Neural crest cell (in vitro differentiated cells): ENCODE data around the gene BEND2. TPM values are rescaled to one million over a fixed set of nuclear protein-coding genes. Genes with fewer than 3 reads are reported as not detected.

Source experiments
- DNase-seq: peaks from one replicate; pipeline ENCODE4 v3.0.0; 2021; ENCODE audit warnings: low read depth, mixed read lengths, low spot score
- H3K27ac Mint-ChIP-seq: one replicate; pipeline ENCODE4 v1.8.0; 2021; ENCODE audit warnings: mild to moderate bottlenecking, mixed read lengths; ENCODE audit not compliant: unreplicated experiment
- H3K27me3 Mint-ChIP-seq: 2 replicates; pipeline ENCODE4 v1.8.0; 2021; ENCODE audit warnings: low read depth, mild to moderate bottlenecking, mixed read lengths
- H3K36me3 Mint-ChIP-seq: 2 replicates; pipeline ENCODE4 v1.8.0; 2021; ENCODE audit warnings: low read depth, mild to moderate bottlenecking, mixed read lengths
- H3K4me1 Mint-ChIP-seq: 2 replicates; pipeline ENCODE4 v1.8.0; 2021; ENCODE audit warnings: mixed read lengths
- H3K4me3 Mint-ChIP-seq: one replicate; pipeline ENCODE4 v1.8.0; 2021; ENCODE audit warnings: mild to moderate bottlenecking, mixed read lengths
- H3K9me3 Mint-ChIP-seq: 2 replicates; pipeline ENCODE4 v1.8.0; 2021; ENCODE audit warnings: mixed read lengths
- CTCF ChIP-seq: fragments of 200-600 bp; sonication (generic); conservative IDR thresholded peaks from 2 replicates; pipeline ENCODE4 v1.5.0; 2021; ENCODE audit warnings: antibody characterized with exemption, mild to moderate bottlenecking
- total RNA-seq: library from RNA; stranded (reverse); gene quantifications from 2 replicates; pipeline ENCODE4 v1.2.1, GENCODE V29; 2021

Gene BEND2
- total RNA-seq, 1 donor from 2014 or later: not detected

GRCh38 chrX:18174209-18174608 is 46.5 kb downstream of the BEND2 start:
- peaks cover 10% of the 10 kb centered on the region for H3K4me1 Mint-ChIP-seq
- no peaks in the 10 kb centered on the region for H3K9me3 Mint-ChIP-seq
- TF ChIP-seq CTCF: no peak
- no peaks in the 10 kb centered on the region for H3K27me3 Mint-ChIP-seq
- H3K36me3 Mint-ChIP-seq: no peaks in the 10 kb centered on the region
- no peak overlapping the region for H3K27ac Mint-ChIP-seq
- DNase-seq: no peak
- no peak overlapping the region for H3K4me3 Mint-ChIP-seq

GRCh38 chrX:18173494-18174180 is 47.0 kb downstream of the BEND2 start:
- no peak for TF ChIP-seq CTCF
- H3K36me3 Mint-ChIP-seq: no peaks in the 10 kb centered on the region
- no peaks in the 10 kb centered on the region for H3K27me3 Mint-ChIP-seq
- H3K4me1 Mint-ChIP-seq: peaks cover 10% of the 10 kb centered on the region
- H3K9me3 Mint-ChIP-seq: no peaks in the 10 kb centered on the region
- DNase-seq: no peak
- no peak overlapping the region for H3K4me3 Mint-ChIP-seq
- H3K27ac Mint-ChIP-seq: no peak overlapping the region

GRCh38 chrX:18172970-18173369 is 47.7 kb downstream of the BEND2 start:
- Mint-ChIP-seq H3K27me3 (no peaks in the 10 kb centered on the region), H3K9me3 (no peaks in the 10 kb centered on the region), H3K4me1 (peaks cover 10% of the 10 kb centered on the region), H3K27ac (no peak overlapping the region), H3K4me3 (no peak overlapping the region), H3K36me3 (no peaks in the 10 kb centered on the region)
- TF ChIP-seq CTCF: no peak
- DNase-seq: no peak

GRCh38 chrX:18170910-18171309 is 49.8 kb downstream of the BEND2 start:
- no peaks in the 10 kb centered on the region for H3K9me3 Mint-ChIP-seq
- H3K4me3 Mint-ChIP-seq: no peak overlapping the region
- H3K4me1 Mint-ChIP-seq: peaks cover 10% of the 10 kb centered on the region
- no peak for DNase-seq
- no peak for TF ChIP-seq CTCF
- no peak overlapping the region for H3K27ac Mint-ChIP-seq
- no peaks in the 10 kb centered on the region for H3K36me3 Mint-ChIP-seq
- H3K27me3 Mint-ChIP-seq: no peaks in the 10 kb centered on the region

GRCh38 chrX:18166068-18166467 is 54.6 kb downstream of the BEND2 start:
- H3K36me3 Mint-ChIP-seq: no peaks in the 10 kb centered on the region
- H3K4me3 Mint-ChIP-seq: no peak overlapping the region
- H3K9me3 Mint-ChIP-seq: no peaks in the 10 kb centered on the region
- no peak for TF ChIP-seq CTCF
- H3K27me3 Mint-ChIP-seq: no peaks in the 10 kb centered on the region
- peaks cover 10% of the 10 kb centered on the region for H3K4me1 Mint-ChIP-seq
- no peak for DNase-seq
- no peak overlapping the region for H3K27ac Mint-ChIP-seq
